Ecto neural progenitor cell (in vitro differentiated cells): ENCODE measurements around the gene ZNF432.
"Not testable (repeated sequence)": the region's sequence is repeated elsewhere in the genome, so short reads cannot be mapped to it uniquely, and the experiment has no call there.

ENCODE experiments used
- DNase-seq: peaks from one replicate; pipeline ENCODE4 v3.0.0-alpha.2; 2018; ENCODE audit warnings: low spot score

Gene ZNF432

GRCh38 chr19:52048555-52049501 is at the start of gene ZNF432:
ZNF432 (minus strand) TSS chr19:52048838; CDS start chr19:52046868, 1,970 bp downstream.
- DNase-seq = peak; percentile 95

GRCh38 chr19:52096416-52096815 is 47.8 kb upstream of the ZNF432 start:
- not testable (repeated sequence) for DNase-seq

- peak; percentile 92 for DNase-seq
Measured at GRCh38 chr19:52095172-52096014, 46.8 kb upstream of the ZNF432 start, which contains the start of gene ZNF841. ZNF841 (minus strand) TSS chr19:52095765; CDS start chr19:52084801, 10,964 bp downstream.

GRCh38 chr19:52094526-52095130 is 46.0 kb upstream of the ZNF432 start:
- DNase-seq = no peak

GRCh38 chr19:52086481-52086880 is 37.8 kb upstream of the ZNF432 start:
- no peak for DNase-seq

GRCh38 chr19:52070496-52070895 is 21.9 kb upstream of the ZNF432 start:
- DNase-seq = no peak

GRCh38 chr19:52069653-52070052 is 21.0 kb upstream of the ZNF432 start:
- DNase-seq = no peak

- no peak for DNase-seq
Measured at GRCh38 chr19:52066258-52066863, 17.7 kb upstream of the ZNF432 start.

GRCh38 chr19:52065399-52065798 is 16.8 kb upstream of the ZNF432 start:
- DNase-seq = no peak

GRCh38 chr19:52056480-52056879 is 7.8 kb upstream of the ZNF432 start:
- not testable (repeated sequence) for DNase-seq

GRCh38 chr19:52051736-52052135 is 3.1 kb upstream of the ZNF432 start:
- DNase-seq = not testable (repeated sequence)

- no peak for DNase-seq
Measured at GRCh38 chr19:52039169-52039568, 9.5 kb downstream of the ZNF432 start.

- DNase-seq = no peak
Measured at GRCh38 chr19:52034051-52034728, 14.4 kb downstream of the ZNF432 start.

GRCh38 chr19:52028780-52029123 is 19.9 kb downstream of the ZNF432 start:
- DNase-seq = no peak

GRCh38 chr19:52028027-52028779 is 20.4 kb downstream of the ZNF432 start, which contains the start of gene ZNF614:
ZNF614 (minus strand) TSS chr19:52028379; CDS start chr19:52025745, 2,634 bp downstream.
- DNase-seq = peak; percentile 91

GRCh38 chr19:52026255-52026990 is 22.2 kb downstream of the ZNF432 start:
- not testable (repeated sequence) for DNase-seq

- not testable (repeated sequence) for DNase-seq
Measured at GRCh38 chr19:52024478-52024877, 24.2 kb downstream of the ZNF432 start.

GRCh38 chr19:52022193-52022592 is 26.4 kb downstream of the ZNF432 start:
- no peak for DNase-seq

GRCh38 chr19:52020506-52020905 is 28.1 kb downstream of the ZNF432 start:
- DNase-seq = no peak

- no peak for DNase-seq
Measured at GRCh38 chr19:52010674-52011073, 38.0 kb downstream of the ZNF432 start.
